ENCODE data around the gene NAT9.
A peak's percentile ranks its signal among the peaks of the same experiment; 100 is the strongest.

The NAT9 gene

GRCh38 chr17:74756891-74757290 lies 19.3 kb downstream of the NAT9 start:
- peaks cover 27% of the 10 kb centered on the region for H3K4me1 ChIP-seq (ENCODE audit: control insufficient read depth, low read depth, low read length)
- H3K9me3 ChIP-seq (ENCODE audit: control insufficient read depth, low read depth, low read length), result no peaks in the 10 kb centered on the region
- H3K27ac ChIP-seq (ENCODE audit: low read length), result no peak overlapping the region
- no peaks in the 10 kb centered on the region for H3K36me3 ChIP-seq (ENCODE audit: control insufficient read depth, low read depth, low read length)
- H3K27me3 ChIP-seq (ENCODE audit: control insufficient read depth, insufficient read depth, low read length), result no peaks in the 10 kb centered on the region
- no peak overlapping the region for H3K4me3 ChIP-seq (ENCODE audit: low read length)
- H3K9ac ChIP-seq (ENCODE audit: low read length), result no peak overlapping the region

GRCh38 chr17:74755533-74755932 lies 20.6 kb downstream of the NAT9 start:
- Histone ChIP-seq H3K4me3 (ENCODE audit: low read length) (no peak overlapping the region), H3K27me3 (ENCODE audit: control insufficient read depth, insufficient read depth, low read length) (no peaks in the 10 kb centered on the region), H3K9ac (ENCODE audit: low read length) (no peak overlapping the region), H3K9me3 (ENCODE audit: control insufficient read depth, low read depth, low read length) (no peaks in the 10 kb centered on the region), H3K27ac (ENCODE audit: low read length) (no peak overlapping the region), H3K36me3 (ENCODE audit: control insufficient read depth, low read depth, low read length) (no peaks in the 10 kb centered on the region), H3K4me1 (ENCODE audit: control insufficient read depth, low read depth, low read length) (peaks cover 21% of the 10 kb centered on the region)

- Histone ChIP-seq H3K27me3 (ENCODE audit: control insufficient read depth, insufficient read depth, low read length) (peaks cover 3% of the 10 kb centered on the region), H3K9ac (ENCODE audit: low read length) (no peak overlapping the region), H3K9me3 (ENCODE audit: control insufficient read depth, low read depth, low read length) (no peaks in the 10 kb centered on the region), H3K4me1 (ENCODE audit: control insufficient read depth, low read depth, low read length) (peaks cover 19% of the 10 kb centered on the region), H3K4me3 (ENCODE audit: low read length) (no peak overlapping the region), H3K36me3 (ENCODE audit: control insufficient read depth, low read depth, low read length) (no peaks in the 10 kb centered on the region), H3K27ac (ENCODE audit: low read length) (no peak overlapping the region)
Observed at GRCh38 chr17:74754832-74755231, 21.3 kb downstream of the NAT9 start.

- H3K36me3 ChIP-seq (ENCODE audit: control insufficient read depth, low read depth, low read length), result no peaks in the 10 kb centered on the region
- H3K4me3 ChIP-seq (ENCODE audit: low read length), result no peak overlapping the region
- H3K27ac ChIP-seq (ENCODE audit: low read length), result no peak overlapping the region
Observed at GRCh38 chr17:74752822-74753401, 23.2 kb downstream of the NAT9 start.

GRCh38 chr17:74752415-74752814 lies 23.7 kb downstream of the NAT9 start:
- H3K27me3 ChIP-seq (ENCODE audit: control insufficient read depth, insufficient read depth, low read length), result peaks cover 7% of the 10 kb centered on the region
- H3K27ac ChIP-seq (ENCODE audit: low read length), result no peak overlapping the region
- no peaks in the 10 kb centered on the region for H3K9me3 ChIP-seq (ENCODE audit: control insufficient read depth, low read depth, low read length)
- no peaks in the 10 kb centered on the region for H3K36me3 ChIP-seq (ENCODE audit: control insufficient read depth, low read depth, low read length)
- H3K4me3 ChIP-seq (ENCODE audit: low read length), result no peak overlapping the region
- H3K4me1 ChIP-seq (ENCODE audit: control insufficient read depth, low read depth, low read length), result peaks cover 9% of the 10 kb centered on the region
- H3K9ac ChIP-seq (ENCODE audit: low read length), result no peak overlapping the region

More at GRCh38 chr17:74752822-74753401, 23.2 kb downstream of the NAT9 start:
- peaks cover 9% of the 10 kb centered on the region for H3K4me1 ChIP-seq (ENCODE audit: control insufficient read depth, low read depth, low read length)
- peaks cover 7% of the 10 kb centered on the region for H3K27me3 ChIP-seq (ENCODE audit: control insufficient read depth, insufficient read depth, low read length)
- H3K9me3 ChIP-seq (ENCODE audit: control insufficient read depth, low read depth, low read length), result no peaks in the 10 kb centered on the region
- H3K9ac ChIP-seq (ENCODE audit: low read length), result no peak overlapping the region

GRCh38 chr17:74750327-74751069 lies 25.6 kb downstream of the NAT9 start:
- Histone ChIP-seq H3K9me3 (ENCODE audit: control insufficient read depth, low read depth, low read length) (no peaks in the 10 kb centered on the region), H3K4me1 (ENCODE audit: control insufficient read depth, low read depth, low read length) (peaks cover 27% of the 10 kb centered on the region), H3K9ac (ENCODE audit: low read length) (no peak overlapping the region), H3K4me3 (ENCODE audit: low read length) (peak overlapping the region; percentile 86), H3K36me3 (ENCODE audit: control insufficient read depth, low read depth, low read length) (no peaks in the 10 kb centered on the region), H3K27me3 (ENCODE audit: control insufficient read depth, insufficient read depth, low read length) (peaks cover 7% of the 10 kb centered on the region), H3K27ac (ENCODE audit: low read length) (no peak overlapping the region)

GRCh38 chr17:74750039-74750326 lies 26.2 kb downstream of the NAT9 start:
- H3K9me3 ChIP-seq (ENCODE audit: control insufficient read depth, low read depth, low read length), result no peaks in the 10 kb centered on the region
- H3K27me3 ChIP-seq (ENCODE audit: control insufficient read depth, insufficient read depth, low read length), result peaks cover 7% of the 10 kb centered on the region
- peak overlapping the region; percentile 71 for H3K9ac ChIP-seq (ENCODE audit: low read length)
- H3K4me1 ChIP-seq (ENCODE audit: control insufficient read depth, low read depth, low read length), result peaks cover 28% of the 10 kb centered on the region
- H3K4me3 ChIP-seq (ENCODE audit: low read length), result peak overlapping the region; percentile 86
- H3K27ac ChIP-seq (ENCODE audit: low read length), result no peak overlapping the region
- H3K36me3 ChIP-seq (ENCODE audit: control insufficient read depth, low read depth, low read length), result no peaks in the 10 kb centered on the region

- H3K36me3 ChIP-seq (ENCODE audit: control insufficient read depth, low read depth, low read length), result no peaks in the 10 kb centered on the region
- no peak overlapping the region for H3K27ac ChIP-seq (ENCODE audit: low read length)
- H3K9me3 ChIP-seq (ENCODE audit: control insufficient read depth, low read depth, low read length), result no peaks in the 10 kb centered on the region
- H3K4me1 ChIP-seq (ENCODE audit: control insufficient read depth, low read depth, low read length), result peaks cover 28% of the 10 kb centered on the region
- peak overlapping the region; percentile 86 for H3K4me3 ChIP-seq (ENCODE audit: low read length)
- H3K27me3 ChIP-seq (ENCODE audit: control insufficient read depth, insufficient read depth, low read length), result peaks cover 7% of the 10 kb centered on the region
- H3K9ac ChIP-seq (ENCODE audit: low read length), result peak overlapping the region; percentile 71
Observed at GRCh38 chr17:74749279-74750038, 26.7 kb downstream of the NAT9 start.

- peak within 1 kb of the TSS; percentile 71 for H3K9ac ChIP-seq (ENCODE audit: low read length)
- H3K36me3 ChIP-seq (ENCODE audit: control insufficient read depth, low read depth, low read length), result no peaks in the 10 kb centered on the region
- H3K4me3 ChIP-seq (ENCODE audit: low read length), result peak within 1 kb of the TSS; percentile 86
- H3K9me3 ChIP-seq (ENCODE audit: control insufficient read depth, low read depth, low read length), result no peaks in the 10 kb centered on the region
- H3K4me1 ChIP-seq (ENCODE audit: control insufficient read depth, low read depth, low read length), result peaks cover 28% of the 10 kb centered on the region
- no peak within 1 kb of the TSS for H3K27ac ChIP-seq (ENCODE audit: low read length)
- H3K27me3 ChIP-seq (ENCODE audit: control insufficient read depth, insufficient read depth, low read length), result peaks cover 7% of the 10 kb centered on the region
Observed at GRCh38 chr17:74748529-74749278, 27.4 kb downstream of the NAT9 start, which contains the start of gene NHERF1. NHERF1 (plus strand) TSS chr17:74748628; CDS start chr17:74748847, 219 bp downstream.

- H3K36me3 ChIP-seq (ENCODE audit: control insufficient read depth, low read depth, low read length), result no peaks in the 10 kb centered on the region
- no peak overlapping the region for H3K27ac ChIP-seq (ENCODE audit: low read length)
Observed at GRCh38 chr17:74748279-74748528, 27.9 kb downstream of the NAT9 start.

GRCh38 chr17:74746922-74747321 lies 29.2 kb downstream of the NAT9 start:
- Histone ChIP-seq H3K9me3 (ENCODE audit: control insufficient read depth, low read depth, low read length) (no peaks in the 10 kb centered on the region), H3K36me3 (ENCODE audit: control insufficient read depth, low read depth, low read length) (no peaks in the 10 kb centered on the region), H3K27ac (ENCODE audit: low read length) (no peak overlapping the region), H3K4me3 (ENCODE audit: low read length) (no peak overlapping the region), H3K27me3 (ENCODE audit: control insufficient read depth, insufficient read depth, low read length) (peaks cover 7% of the 10 kb centered on the region), H3K4me1 (ENCODE audit: control insufficient read depth, low read depth, low read length) (peaks cover 28% of the 10 kb centered on the region), H3K9ac (ENCODE audit: low read length) (no peak overlapping the region)

More at GRCh38 chr17:74748279-74748528, 27.9 kb downstream of the NAT9 start:
- Histone ChIP-seq H3K9me3 (ENCODE audit: control insufficient read depth, low read depth, low read length) (no peaks in the 10 kb centered on the region), H3K4me3 (ENCODE audit: low read length) (peak overlapping the region; percentile 86), H3K27me3 (ENCODE audit: control insufficient read depth, insufficient read depth, low read length) (peaks cover 7% of the 10 kb centered on the region), H3K4me1 (ENCODE audit: control insufficient read depth, low read depth, low read length) (peaks cover 28% of the 10 kb centered on the region), H3K9ac (ENCODE audit: low read length) (no peak overlapping the region)
